ENCODE measurements around the gene GH1. TPM values are rescaled to one million over a fixed set of nuclear protein-coding genes. Genes with fewer than 3 reads are reported as not detected.

Gene GH1
- total and polyA plus RNA-seq, 2 experiments from 2014 or later, result not detected

DNA sequence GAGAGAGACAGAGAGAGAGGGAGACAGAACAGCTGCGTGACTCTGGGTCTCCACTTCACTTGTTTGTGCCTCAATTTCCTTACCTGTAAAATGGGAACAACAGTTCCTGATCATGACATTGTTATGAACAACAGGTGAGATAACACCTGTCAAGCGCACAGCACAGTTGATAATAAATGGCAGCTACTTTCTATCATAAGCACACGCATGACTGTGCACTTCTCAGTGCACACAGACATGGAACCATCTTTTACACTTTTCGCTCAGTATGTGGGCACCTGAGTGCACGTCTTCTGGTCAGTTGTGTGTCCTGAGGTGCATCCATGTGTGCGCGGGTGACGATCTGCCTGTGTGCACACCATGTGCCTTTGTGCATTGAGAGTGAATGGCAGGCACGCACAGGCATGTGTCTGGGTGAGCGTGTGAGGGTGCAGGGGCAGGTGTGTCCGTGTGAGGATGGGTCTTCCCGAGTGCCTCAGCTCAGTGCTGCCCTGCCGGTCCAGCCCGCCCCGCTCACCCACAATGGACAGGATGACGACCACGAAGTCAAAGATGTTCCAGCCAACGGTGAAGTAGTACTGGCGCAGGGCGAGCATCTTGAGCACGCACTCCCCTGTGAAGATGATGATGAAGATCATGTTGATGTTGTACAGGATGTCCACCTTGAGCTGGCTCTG is 23.8 kb upstream of the GH1 start:
- no peak overlapping the region for H3K4me3 ChIP-seq
- DNase-seq (ENCODE audit: low read depth in 1 of 2, low spot score in 1 of 2), result no peak
- H3K36me3 ChIP-seq, result no peaks in the 10 kb centered on the region
- H3K27me3 ChIP-seq, result no peaks in the 10 kb centered on the region
- H3K9me3 ChIP-seq (ENCODE audit: low read depth), result no peaks in the 10 kb centered on the region
- no peaks in the 10 kb centered on the region for H3K4me1 ChIP-seq (ENCODE audit: low read depth)
- TF ChIP-seq, protein P1, sequence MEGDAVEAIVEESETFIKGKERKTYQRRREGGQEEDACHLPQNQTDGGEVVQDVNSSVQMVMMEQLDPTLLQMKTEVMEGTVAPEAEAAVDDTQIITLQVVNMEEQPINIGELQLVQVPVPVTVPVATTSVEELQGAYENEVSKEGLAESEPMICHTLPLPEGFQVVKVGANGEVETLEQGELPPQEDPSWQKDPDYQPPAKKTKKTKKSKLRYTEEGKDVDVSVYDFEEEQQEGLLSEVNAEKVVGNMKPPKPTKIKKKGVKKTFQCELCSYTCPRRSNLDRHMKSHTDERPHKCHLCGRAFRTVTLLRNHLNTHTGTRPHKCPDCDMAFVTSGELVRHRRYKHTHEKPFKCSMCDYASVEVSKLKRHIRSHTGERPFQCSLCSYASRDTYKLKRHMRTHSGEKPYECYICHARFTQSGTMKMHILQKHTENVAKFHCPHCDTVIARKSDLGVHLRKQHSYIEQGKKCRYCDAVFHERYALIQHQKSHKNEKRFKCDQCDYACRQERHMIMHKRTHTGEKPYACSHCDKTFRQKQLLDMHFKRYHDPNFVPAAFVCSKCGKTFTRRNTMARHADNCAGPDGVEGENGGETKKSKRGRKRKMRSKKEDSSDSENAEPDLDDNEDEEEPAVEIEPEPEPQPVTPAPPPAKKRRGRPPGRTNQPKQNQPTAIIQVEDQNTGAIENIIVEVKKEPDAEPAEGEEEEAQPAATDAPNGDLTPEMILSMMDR (IDR thresholded peaks at IDR 0.05; ENCODE audit: low read depth, low read length), result no peak
- H3K27ac ChIP-seq, result no peak overlapping the region

DNA sequence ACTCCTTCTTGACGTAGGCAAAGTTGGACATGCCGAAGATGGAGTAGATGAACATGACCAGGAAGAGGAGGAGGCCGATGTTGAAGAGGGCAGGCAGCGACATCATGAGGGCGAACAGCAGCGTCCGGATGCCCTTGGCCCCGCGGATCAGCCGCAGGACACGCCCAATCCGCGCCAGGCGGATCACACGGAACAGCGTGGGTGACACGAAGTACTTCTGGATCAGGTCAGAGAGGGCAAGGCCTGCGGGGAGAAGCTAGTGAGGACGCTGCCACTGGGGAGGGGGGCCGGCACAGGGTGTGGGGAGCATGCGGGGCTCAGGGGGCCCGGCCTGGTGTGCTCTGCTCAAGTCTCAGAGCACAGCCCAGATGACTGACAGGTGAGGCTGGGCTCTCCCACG is 23.1 kb upstream of the GH1 start:
- DNase-seq (ENCODE audit: low read depth in 1 of 2, low spot score in 1 of 2), result no peak
- TF ChIP-seq, protein P1 (IDR thresholded peaks at IDR 0.05; ENCODE audit: low read depth, low read length), result no peak
- Histone ChIP-seq H3K9me3 (ENCODE audit: low read depth) (no peaks in the 10 kb centered on the region), H3K27me3 (no peaks in the 10 kb centered on the region), H3K36me3 (no peaks in the 10 kb centered on the region), H3K4me3 (no peak overlapping the region), H3K27ac (no peak overlapping the region), H3K4me1 (ENCODE audit: low read depth) (no peaks in the 10 kb centered on the region)

DNA sequence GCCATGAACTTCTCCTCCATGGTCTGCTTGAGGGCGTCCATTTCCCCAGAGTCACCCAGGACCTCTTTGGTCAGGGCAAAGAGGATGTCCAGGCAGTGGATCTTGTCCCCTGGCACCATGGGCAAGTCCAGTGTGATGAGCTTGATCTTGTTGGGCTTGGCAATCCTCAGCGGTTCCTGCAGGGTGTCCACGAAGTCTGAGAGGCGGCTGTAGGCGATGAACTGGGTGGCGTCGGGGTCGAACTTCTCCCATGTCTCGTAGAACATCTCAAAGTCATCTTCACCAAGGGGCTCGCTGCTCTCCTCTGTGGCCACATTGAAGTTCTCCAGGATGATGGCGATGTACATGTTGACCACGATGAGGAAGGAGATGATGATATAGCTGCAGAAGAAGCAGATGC is 22.5 kb upstream of the GH1 start:
- no peaks in the 10 kb centered on the region for H3K36me3 ChIP-seq

DNA sequence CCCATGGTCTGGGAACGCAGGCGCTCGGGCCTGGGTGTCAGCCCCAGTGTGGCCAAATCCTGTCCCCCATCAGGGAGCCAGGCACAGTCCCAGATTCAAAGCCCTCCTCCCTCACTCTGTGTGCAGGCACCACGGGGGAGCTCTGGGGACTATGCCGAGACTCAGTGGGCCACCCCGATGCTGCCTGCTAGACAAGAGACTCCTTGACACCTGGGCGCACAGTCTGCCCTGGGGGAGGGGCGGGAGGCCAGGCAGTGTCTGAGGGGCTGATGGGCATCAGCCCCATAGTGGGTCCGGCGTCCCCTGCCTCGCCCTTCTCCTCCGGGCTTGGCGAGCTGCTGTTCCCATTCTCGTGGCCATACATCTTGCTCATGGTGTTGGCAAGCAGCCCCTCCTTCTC is 21.9 kb upstream of the GH1 start:
- TF ChIP-seq, protein P1 (IDR thresholded peaks at IDR 0.05; ENCODE audit: low read depth, low read length), result no peak
- H3K4me3 ChIP-seq, result no peak overlapping the region
- H3K36me3 ChIP-seq, result no peaks in the 10 kb centered on the region
- H3K27me3 ChIP-seq, result no peaks in the 10 kb centered on the region
- DNase-seq (ENCODE audit: low read depth in 1 of 2, low spot score in 1 of 2), result no peak
- H3K9me3 ChIP-seq (ENCODE audit: low read depth), result no peaks in the 10 kb centered on the region
- no peaks in the 10 kb centered on the region for H3K4me1 ChIP-seq (ENCODE audit: low read depth)
- H3K27ac ChIP-seq, result no peak overlapping the region

More for the DNA sequence above, 22.5 kb upstream of the GH1 start:
- no peak overlapping the region for H3K27ac ChIP-seq
- no peak overlapping the region for H3K4me3 ChIP-seq
- H3K4me1 ChIP-seq (ENCODE audit: low read depth), result no peaks in the 10 kb centered on the region
- TF ChIP-seq, protein P1 (IDR thresholded peaks at IDR 0.05; ENCODE audit: low read depth, low read length), result no peak
- no peaks in the 10 kb centered on the region for H3K27me3 ChIP-seq
- H3K9me3 ChIP-seq (ENCODE audit: low read depth), result no peaks in the 10 kb centered on the region
- no peak for DNase-seq (ENCODE audit: low read depth in 1 of 2, low spot score in 1 of 2)

DNA sequence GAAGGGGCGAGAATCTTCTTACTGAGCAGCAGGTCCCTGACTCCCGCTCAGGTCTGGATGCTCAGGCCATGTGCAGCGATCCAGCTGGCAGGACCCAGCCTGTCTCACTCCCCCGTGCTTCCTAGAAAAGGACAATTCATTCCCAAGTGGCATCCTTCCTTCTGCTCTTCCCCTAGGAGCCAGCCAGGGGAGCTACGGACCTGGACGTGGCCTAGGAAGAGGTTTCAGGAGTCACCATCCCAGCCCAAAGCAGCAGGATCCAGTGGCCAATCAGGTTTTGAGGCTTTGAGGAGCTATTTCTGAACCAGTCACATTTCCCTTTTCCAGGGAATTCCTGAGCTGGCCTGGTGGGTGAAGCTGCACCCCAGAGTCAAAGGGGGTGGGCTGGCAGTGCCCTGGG is 21.2 kb upstream of the GH1 start:
- H3K36me3 ChIP-seq, result no peaks in the 10 kb centered on the region
- H3K4me3 ChIP-seq, result no peak overlapping the region
- DNase-seq (ENCODE audit: low read depth in 1 of 2, low spot score in 1 of 2), result no peak
- H3K4me1 ChIP-seq (ENCODE audit: low read depth), result no peaks in the 10 kb centered on the region
- TF ChIP-seq, protein P1 (IDR thresholded peaks at IDR 0.05; ENCODE audit: low read depth, low read length), result no peak
- no peak overlapping the region for H3K27ac ChIP-seq
- H3K9me3 ChIP-seq (ENCODE audit: low read depth), result no peaks in the 10 kb centered on the region
- no peaks in the 10 kb centered on the region for H3K27me3 ChIP-seq

Measured in cardiac muscle cell (in vitro differentiated cells and primary cell).